Measurements from ENCODE around the gene DGCR6L.

DNA sequence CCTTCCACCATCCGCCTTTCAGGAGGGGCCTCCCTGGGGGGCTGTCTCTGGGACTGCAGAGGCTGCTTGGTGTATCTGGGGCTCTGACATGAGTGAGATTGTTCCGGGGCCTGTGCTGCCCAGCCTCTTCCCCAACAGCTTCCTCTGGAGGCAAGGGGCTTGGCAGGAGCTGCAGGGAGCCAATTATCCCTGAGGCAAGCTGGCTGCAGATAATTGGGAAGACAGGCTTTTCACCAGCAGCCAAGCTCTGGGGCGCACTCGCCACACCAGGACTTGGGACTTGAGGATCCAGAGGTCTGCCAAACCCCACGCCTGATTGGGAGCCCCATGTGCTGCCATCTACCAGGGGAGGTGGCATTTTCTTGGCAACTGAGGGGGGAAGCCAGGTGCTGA is 36.2 kb downstream of the DGCR6L start:
- TF ChIP-seq, protein P1, sequence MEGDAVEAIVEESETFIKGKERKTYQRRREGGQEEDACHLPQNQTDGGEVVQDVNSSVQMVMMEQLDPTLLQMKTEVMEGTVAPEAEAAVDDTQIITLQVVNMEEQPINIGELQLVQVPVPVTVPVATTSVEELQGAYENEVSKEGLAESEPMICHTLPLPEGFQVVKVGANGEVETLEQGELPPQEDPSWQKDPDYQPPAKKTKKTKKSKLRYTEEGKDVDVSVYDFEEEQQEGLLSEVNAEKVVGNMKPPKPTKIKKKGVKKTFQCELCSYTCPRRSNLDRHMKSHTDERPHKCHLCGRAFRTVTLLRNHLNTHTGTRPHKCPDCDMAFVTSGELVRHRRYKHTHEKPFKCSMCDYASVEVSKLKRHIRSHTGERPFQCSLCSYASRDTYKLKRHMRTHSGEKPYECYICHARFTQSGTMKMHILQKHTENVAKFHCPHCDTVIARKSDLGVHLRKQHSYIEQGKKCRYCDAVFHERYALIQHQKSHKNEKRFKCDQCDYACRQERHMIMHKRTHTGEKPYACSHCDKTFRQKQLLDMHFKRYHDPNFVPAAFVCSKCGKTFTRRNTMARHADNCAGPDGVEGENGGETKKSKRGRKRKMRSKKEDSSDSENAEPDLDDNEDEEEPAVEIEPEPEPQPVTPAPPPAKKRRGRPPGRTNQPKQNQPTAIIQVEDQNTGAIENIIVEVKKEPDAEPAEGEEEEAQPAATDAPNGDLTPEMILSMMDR (IDR thresholded peaks at IDR 0.05) = no peak
- TF ChIP-seq POLR2AphosphoS5 (IDR thresholded peaks at IDR 0.05) (no peak), POLR2A (IDR thresholded peaks at IDR 0.05) (no peak), EP300 (IDR thresholded peaks at IDR 0.05; ENCODE audit: low read depth) (no peak)

Data from transverse colon (tissue), 4 donors.